ENCODE results near the gene IL16.

Gene IL16

GRCh38 chr15:81254277-81254915 lies 57.7 kb downstream of the IL16 start:
- peaks cover 9% of the 10 kb centered on the region for H3K27me3 ChIP-seq (ENCODE audit: insufficient read depth, poor library complexity, severe bottlenecking)
- H3K27ac ChIP-seq (replicated peaks): no peak overlapping the region
- TF ChIP-seq, protein P1, sequence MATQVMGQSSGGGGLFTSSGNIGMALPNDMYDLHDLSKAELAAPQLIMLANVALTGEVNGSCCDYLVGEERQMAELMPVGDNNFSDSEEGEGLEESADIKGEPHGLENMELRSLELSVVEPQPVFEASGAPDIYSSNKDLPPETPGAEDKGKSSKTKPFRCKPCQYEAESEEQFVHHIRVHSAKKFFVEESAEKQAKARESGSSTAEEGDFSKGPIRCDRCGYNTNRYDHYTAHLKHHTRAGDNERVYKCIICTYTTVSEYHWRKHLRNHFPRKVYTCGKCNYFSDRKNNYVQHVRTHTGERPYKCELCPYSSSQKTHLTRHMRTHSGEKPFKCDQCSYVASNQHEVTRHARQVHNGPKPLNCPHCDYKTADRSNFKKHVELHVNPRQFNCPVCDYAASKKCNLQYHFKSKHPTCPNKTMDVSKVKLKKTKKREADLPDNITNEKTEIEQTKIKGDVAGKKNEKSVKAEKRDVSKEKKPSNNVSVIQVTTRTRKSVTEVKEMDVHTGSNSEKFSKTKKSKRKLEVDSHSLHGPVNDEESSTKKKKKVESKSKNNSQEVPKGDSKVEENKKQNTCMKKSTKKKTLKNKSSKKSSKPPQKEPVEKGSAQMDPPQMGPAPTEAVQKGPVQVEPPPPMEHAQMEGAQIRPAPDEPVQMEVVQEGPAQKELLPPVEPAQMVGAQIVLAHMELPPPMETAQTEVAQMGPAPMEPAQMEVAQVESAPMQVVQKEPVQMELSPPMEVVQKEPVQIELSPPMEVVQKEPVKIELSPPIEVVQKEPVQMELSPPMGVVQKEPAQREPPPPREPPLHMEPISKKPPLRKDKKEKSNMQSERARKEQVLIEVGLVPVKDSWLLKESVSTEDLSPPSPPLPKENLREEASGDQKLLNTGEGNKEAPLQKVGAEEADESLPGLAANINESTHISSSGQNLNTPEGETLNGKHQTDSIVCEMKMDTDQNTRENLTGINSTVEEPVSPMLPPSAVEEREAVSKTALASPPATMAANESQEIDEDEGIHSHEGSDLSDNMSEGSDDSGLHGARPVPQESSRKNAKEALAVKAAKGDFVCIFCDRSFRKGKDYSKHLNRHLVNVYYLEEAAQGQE (IDR thresholded peaks at IDR 0.05; ENCODE audit: insufficient replicate concordance, low read depth): no peak
- TF ChIP-seq SPI1 (IDR thresholded peaks at IDR 0.05; ENCODE audit: borderline replicate concordance, low read depth) (no peak), GABPA (IDR thresholded peaks at IDR 0.05; ENCODE audit: low read depth) (no peak), CTCF (IDR thresholded peaks at IDR 0.05; ENCODE audit: insufficient read depth, low read length) (no peak), POLR2AphosphoS5 (IDR thresholded peaks at IDR 0.05; ENCODE audit: low read depth) (no peak)
- H3K4me3 ChIP-seq (replicated peaks; ENCODE audit: insufficient read depth, low read length): no peak overlapping the region
- DNase-seq (ENCODE audit: low read depth in 1 of 2, low spot score in 1 of 2): no peak

- no peak for DNase-seq (ENCODE audit: low read depth in 1 of 2, low spot score in 1 of 2)
- Histone ChIP-seq H3K27ac (replicated peaks) (no peak overlapping the region), H3K4me3 (replicated peaks; ENCODE audit: insufficient read depth, low read length) (no peak overlapping the region), H3K27me3 (ENCODE audit: insufficient read depth, poor library complexity, severe bottlenecking) (peaks cover 9% of the 10 kb centered on the region)
- TF ChIP-seq SPI1 (IDR thresholded peaks at IDR 0.05; ENCODE audit: borderline replicate concordance, low read depth): no peak
- TF ChIP-seq GABPA (IDR thresholded peaks at IDR 0.05; ENCODE audit: low read depth): no peak
- TF ChIP-seq, protein P1 (IDR thresholded peaks at IDR 0.05; ENCODE audit: insufficient replicate concordance, low read depth): no peak
- no peak for TF ChIP-seq POLR2AphosphoS5 (IDR thresholded peaks at IDR 0.05; ENCODE audit: low read depth)
- no peak for TF ChIP-seq CTCF (IDR thresholded peaks at IDR 0.05; ENCODE audit: insufficient read depth, low read length)
Measured at GRCh38 chr15:81254916-81255290, 58.2 kb downstream of the IL16 start.

- TF ChIP-seq POLR2AphosphoS5 (IDR thresholded peaks at IDR 0.05; ENCODE audit: low read depth) (no peak), CTCF (IDR thresholded peaks at IDR 0.05; ENCODE audit: insufficient read depth, low read length) (no peak)
- TF ChIP-seq, protein P1 (IDR thresholded peaks at IDR 0.05; ENCODE audit: insufficient replicate concordance, low read depth): no peak
- Histone ChIP-seq H3K27ac (replicated peaks) (no peak overlapping the region), H3K4me3 (replicated peaks; ENCODE audit: insufficient read depth, low read length) (no peak overlapping the region), H3K27me3 (ENCODE audit: insufficient read depth, poor library complexity, severe bottlenecking) (peaks cover 11% of the 10 kb centered on the region)
- DNase-seq (ENCODE audit: low read depth in 1 of 2, low spot score in 1 of 2): no peak
Measured at GRCh38 chr15:81255315-81255957, 58.8 kb downstream of the IL16 start.

Measured in HL-60 (cell line).